Measurements from ENCODE around the gene MBD3.

MBD3 gene

GRCh38 chr19:1563251-1563650 lies 29.4 kb downstream of the MBD3 start:
- no peak overlapping the region for H3K27ac ChIP-seq (ENCODE audit: low read length)
- H3K36me3 ChIP-seq (replicated peaks; ENCODE audit: insufficient read depth, low read length): no peaks in the 10 kb centered on the region
- no peak for TF ChIP-seq CTCF (IDR thresholded peaks at IDR 0.05; ENCODE audit: low read length)
- TF ChIP-seq EZH2 (optimal IDR thresholded peaks at IDR 0.05; ENCODE audit: low read depth, low read length): no peak
- TF ChIP-seq EZH2phosphoT487 (IDR thresholded peaks at IDR 0.05; ENCODE audit: low read length): no peak
- peaks cover 4% of the 10 kb centered on the region; the same call in 1 of the 2 replicates for H4K20me1 ChIP-seq (ENCODE audit: insufficient read depth, low read length)
- H3K9me3 ChIP-seq (replicated peaks; ENCODE audit: insufficient read depth, low read length): no peaks in the 10 kb centered on the region
- H3K79me2 ChIP-seq (ENCODE audit: low read length): peaks cover 23% of the 10 kb centered on the region
- no peak overlapping the region for H2AFZ ChIP-seq (ENCODE audit: low read length)
- no peaks in the 10 kb centered on the region for H3K27me3 ChIP-seq (replicated peaks; ENCODE audit: insufficient read depth, low read length)
- no peaks in the 10 kb centered on the region for H3K4me1 ChIP-seq (ENCODE audit: low read length)
- H3K9ac ChIP-seq (ENCODE audit: low read length): no peak overlapping the region
- H3K9me2 ChIP-seq (replicated peaks; ENCODE audit: insufficient read depth, low read length): no peaks in the 10 kb centered on the region
- 0 out of 2 replicates have a peak, but pooled peaks cover 2% of the 10 kb centered on the region for H3F3A ChIP-seq (ENCODE audit: insufficient read depth, low read length)
- no peak overlapping the region for H3K4me3 ChIP-seq (ENCODE audit: low read length)
- no peak for DNase-seq
- H3K4me2 ChIP-seq (ENCODE audit: low read depth, low read length): no peak overlapping the region

- H3K9me3 ChIP-seq (replicated peaks; ENCODE audit: insufficient read depth, low read length): no peaks in the 10 kb centered on the region
- no peaks in the 10 kb centered on the region for H3K9me2 ChIP-seq (replicated peaks; ENCODE audit: insufficient read depth, low read length)
- H3K27me3 ChIP-seq (replicated peaks; ENCODE audit: insufficient read depth, low read length): no peaks in the 10 kb centered on the region
- 0 out of 2 replicates have a peak, but pooled peaks cover 2% of the 10 kb centered on the region for H3F3A ChIP-seq (ENCODE audit: insufficient read depth, low read length)
- no peak overlapping the region for H3K9ac ChIP-seq (ENCODE audit: low read length)
- no peak for DNase-seq
- no peak overlapping the region for H2AFZ ChIP-seq (ENCODE audit: low read length)
- H3K36me3 ChIP-seq (replicated peaks; ENCODE audit: insufficient read depth, low read length): no peaks in the 10 kb centered on the region
- H4K20me1 ChIP-seq (ENCODE audit: insufficient read depth, low read length): peaks cover 4% of the 10 kb centered on the region; the same call in 1 of the 2 replicates
- no peak overlapping the region for H3K4me2 ChIP-seq (ENCODE audit: low read depth, low read length)
- H3K4me3 ChIP-seq (ENCODE audit: low read length): no peak overlapping the region
- no peaks in the 10 kb centered on the region for H3K4me1 ChIP-seq (ENCODE audit: low read length)
- TF ChIP-seq EZH2phosphoT487 (IDR thresholded peaks at IDR 0.05; ENCODE audit: low read length) (no peak), EZH2 (optimal IDR thresholded peaks at IDR 0.05; ENCODE audit: low read depth, low read length) (no peak), CTCF (IDR thresholded peaks at IDR 0.05; ENCODE audit: low read length) (no peak)
- peaks cover 20% of the 10 kb centered on the region for H3K79me2 ChIP-seq (ENCODE audit: low read length)
- no peak overlapping the region for H3K27ac ChIP-seq (ENCODE audit: low read length)
Observed at GRCh38 chr19:1561236-1561842, 31.3 kb downstream of the MBD3 start.

- TF ChIP-seq EZH2 (optimal IDR thresholded peaks at IDR 0.05; ENCODE audit: low read depth, low read length) (no peak), EZH2phosphoT487 (IDR thresholded peaks at IDR 0.05; ENCODE audit: low read length) (no peak), CTCF (IDR thresholded peaks at IDR 0.05; ENCODE audit: low read length) (no peak)
- Histone ChIP-seq H2AFZ (ENCODE audit: low read length) (no peak overlapping the region), H3F3A (ENCODE audit: insufficient read depth, low read length) (no peaks in the 10 kb centered on the region), H3K9me3 (replicated peaks; ENCODE audit: insufficient read depth, low read length) (no peaks in the 10 kb centered on the region), H3K27me3 (replicated peaks; ENCODE audit: insufficient read depth, low read length) (no peaks in the 10 kb centered on the region), H3K9ac (ENCODE audit: low read length) (no peak overlapping the region), H3K4me1 (ENCODE audit: low read length) (no peaks in the 10 kb centered on the region), H3K4me3 (ENCODE audit: low read length) (no peak overlapping the region), H3K79me2 (ENCODE audit: low read length) (peaks cover 11% of the 10 kb centered on the region; the same call in 1 of the 2 replicates), H3K4me2 (ENCODE audit: low read depth, low read length) (no peak overlapping the region), H3K27ac (ENCODE audit: low read length) (no peak overlapping the region), H3K9me2 (replicated peaks; ENCODE audit: insufficient read depth, low read length) (no peaks in the 10 kb centered on the region), H4K20me1 (ENCODE audit: insufficient read depth, low read length) (no peaks in the 10 kb centered on the region), H3K36me3 (replicated peaks; ENCODE audit: insufficient read depth, low read length) (no peaks in the 10 kb centered on the region)
- no peak for DNase-seq
Observed at GRCh38 chr19:1560286-1560882, 32.3 kb downstream of the MBD3 start.
